OCI-LY1 (cell line): ENCODE data around the gene MAMDC2.

Source experiments
- H2AFZ ChIP-seq: fragments of 200-600 bp; sonication (generic), shearing (Covaris generic); 2 replicates; pipeline ENCODE4 v1.6.0; 2014; ENCODE audit warnings: antibody characterized with exemption, mild to moderate bottlenecking, low read length
- H3F3A ChIP-seq: fragments of 200-600 bp; sonication (generic), shearing (Covaris generic); 2 replicates; pipeline ENCODE4 v1.6.0; 2014; ENCODE audit warnings: mild to moderate bottlenecking, antibody characterized with exemption, low read length, moderate library complexity; ENCODE audit not compliant: insufficient read depth
- H3K27ac ChIP-seq: fragments of 200-600 bp; sonication (generic); 2 replicates; pipeline ENCODE4 v1.5.1; 2014; ENCODE audit warnings: low read length, mixed run types, mild to moderate bottlenecking, low read depth; ENCODE audit not compliant: poor library complexity, severe bottlenecking
- H3K27me3 ChIP-seq: fragments of 200-600 bp; sonication (generic); 2 replicates; pipeline ENCODE4 v1.6.0; 2014; ENCODE audit warnings: antibody characterized with exemption, mild to moderate bottlenecking, low read length, moderate library complexity; ENCODE audit not compliant: insufficient read depth
- H3K36me3 ChIP-seq: fragments of 200-600 bp; sonication (generic); 2 replicates; pipeline ENCODE4 v1.6.1; 2014; ENCODE audit warnings: mild to moderate bottlenecking, antibody characterized with exemption, low read length, moderate library complexity, mixed read lengths; ENCODE audit not compliant: insufficient read depth
- H3K4me1 ChIP-seq: fragments of 200-600 bp; sonication (generic); 2 replicates; pipeline ENCODE4 v1.5.1; 2014; ENCODE audit warnings: mild to moderate bottlenecking, low read length, moderate library complexity; ENCODE audit not compliant: insufficient read depth, severe bottlenecking
- H3K4me2 ChIP-seq: fragments of 200-600 bp; sonication (generic), shearing (Covaris generic); 2 replicates; pipeline ENCODE4 v1.6.1; 2014; ENCODE audit warnings: low read length
- H3K4me3 ChIP-seq: fragments of 200-600 bp; sonication (generic); 2 replicates; pipeline ENCODE4 v1.5.1; 2014; ENCODE audit warnings: low read length, low read depth, mild to moderate bottlenecking, mixed read lengths; ENCODE audit not compliant: poor library complexity, severe bottlenecking
- H3K79me2 ChIP-seq: fragments of 200-600 bp; shearing (Covaris generic); 2 replicates; pipeline ENCODE4 v1.6.1; 2016; ENCODE audit warnings: mixed run types, low read length, mixed read lengths; ENCODE audit not compliant: insufficient read depth
- H3K9ac ChIP-seq: fragments of 200-600 bp; sonication (generic), shearing (Covaris generic); 2 replicates; pipeline ENCODE4 v1.6.1; 2014; ENCODE audit warnings: mild to moderate bottlenecking, low read length, mixed read lengths
- H3K9me2 ChIP-seq: fragments of 200-600 bp; sonication (generic), shearing (Covaris generic); 2 replicates; pipeline ENCODE4 v1.6.1; 2014; ENCODE audit warnings: low read depth, mild to moderate bottlenecking, low read length, mixed read lengths
- H3K9me3 ChIP-seq: fragments of 200-600 bp; shearing (Covaris generic); 2 replicates; pipeline ENCODE4 v1.6.1; 2014; ENCODE audit warnings: low read length, mixed read lengths
- H4K20me1 ChIP-seq: fragments of 200-600 bp; sonication (generic), shearing (Covaris generic); 2 replicates; pipeline ENCODE4 v1.6.0; 2016; ENCODE audit warnings: mild to moderate bottlenecking, low read length; ENCODE audit not compliant: insufficient read depth
- EZH2 ChIP-seq: fragments of 200-600 bp; sonication (generic), shearing (Covaris generic); IDR thresholded peaks from 2 replicates; pipeline ENCODE4 v1.8.0; 2017; ENCODE audit warnings: borderline replicate concordance, mixed run types, mild to moderate bottlenecking, antibody characterized with exemption, low read length, moderate library complexity, mixed read lengths
- TF ChIP-seq, protein P1 (sequence below): fragments of 200-600 bp; sonication (generic), shearing (Covaris generic); IDR thresholded peaks from 2 replicates; pipeline ENCODE4 v1.5.1; 2017; ENCODE audit warnings: mild to moderate bottlenecking, antibody characterized with exemption, low read length, moderate library complexity, mixed read lengths

The MAMDC2 gene

DNA sequence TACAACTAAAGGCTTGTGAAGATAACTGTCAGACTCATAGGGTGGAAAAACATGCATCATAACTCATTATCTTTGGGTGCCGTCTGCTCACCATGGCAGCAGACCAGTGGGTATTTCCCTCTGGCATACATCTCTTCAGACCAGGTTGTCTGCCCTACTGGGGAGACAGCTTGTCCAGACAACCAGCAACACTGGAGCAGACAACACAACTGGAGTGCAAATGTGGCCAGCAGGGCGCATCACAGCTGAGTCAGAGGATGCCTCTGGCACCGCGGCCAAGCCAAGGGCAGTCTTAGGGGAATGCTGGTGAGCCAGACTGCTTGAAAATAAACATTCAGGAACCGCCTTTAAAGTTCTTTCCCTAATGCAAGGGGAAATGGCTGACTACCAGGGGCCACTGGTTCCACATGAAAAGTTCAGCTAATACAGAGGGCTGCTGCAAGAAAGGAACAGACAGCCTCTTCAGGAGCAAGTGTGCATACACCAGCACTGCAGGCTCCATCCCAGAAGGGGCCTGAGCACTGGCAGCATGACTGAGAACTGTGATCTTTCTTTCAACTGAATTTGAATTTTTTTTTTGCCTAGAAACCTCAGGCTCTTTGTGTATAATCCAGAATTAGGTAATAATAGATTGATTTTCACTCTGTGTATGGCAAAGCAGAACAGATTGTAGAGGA is 77.3 kb downstream of the MAMDC2 start:
- no peak overlapping the region for H3K4me2 ChIP-seq
- no peaks in the 10 kb centered on the region for H3K4me1 ChIP-seq
- no peak overlapping the region for H3K27ac ChIP-seq

DNA sequence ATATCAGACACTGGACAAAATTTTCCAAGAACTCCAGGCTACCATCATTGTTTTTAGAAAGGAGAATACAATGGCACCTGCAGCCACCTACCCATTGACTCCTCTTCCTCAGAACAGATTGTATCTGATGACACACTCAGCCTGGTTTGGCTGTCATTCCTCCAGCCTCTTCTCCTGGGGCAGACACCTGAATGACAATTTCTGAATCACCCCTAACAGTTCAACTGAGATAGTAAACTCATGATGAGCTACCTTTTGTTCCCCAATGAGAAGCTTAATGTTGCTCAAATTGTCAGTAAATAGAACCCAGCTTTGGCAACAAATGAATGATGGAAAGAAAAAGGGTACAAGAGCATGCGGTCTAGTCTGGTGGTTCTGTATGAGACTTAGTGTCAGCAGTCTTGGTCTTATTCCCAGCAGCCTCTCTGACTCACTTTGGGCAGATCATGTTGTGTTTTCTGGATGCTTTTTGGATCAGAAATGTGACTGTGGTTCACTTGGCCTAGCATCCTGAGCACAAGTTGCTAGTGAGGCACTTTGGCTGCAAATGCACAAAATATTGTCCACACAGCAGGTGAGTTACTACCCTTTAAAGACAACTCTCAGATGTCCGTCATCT is 78.3 kb downstream of the MAMDC2 start:
- Histone ChIP-seq H3K27ac (no peak overlapping the region), H3F3A (no peaks in the 10 kb centered on the region), H3K4me3 (no peak overlapping the region), H3K9ac (no peak overlapping the region), H3K9me3 (no peaks in the 10 kb centered on the region), H3K4me2 (no peak overlapping the region), H3K79me2 (no peaks in the 10 kb centered on the region), H2AFZ (no peak overlapping the region), H4K20me1 (no peaks in the 10 kb centered on the region), H3K9me2 (no peaks in the 10 kb centered on the region), H3K4me1 (no peaks in the 10 kb centered on the region), H3K36me3 (no peaks in the 10 kb centered on the region), H3K27me3 (no peaks in the 10 kb centered on the region)
- TF ChIP-seq, protein P1, sequence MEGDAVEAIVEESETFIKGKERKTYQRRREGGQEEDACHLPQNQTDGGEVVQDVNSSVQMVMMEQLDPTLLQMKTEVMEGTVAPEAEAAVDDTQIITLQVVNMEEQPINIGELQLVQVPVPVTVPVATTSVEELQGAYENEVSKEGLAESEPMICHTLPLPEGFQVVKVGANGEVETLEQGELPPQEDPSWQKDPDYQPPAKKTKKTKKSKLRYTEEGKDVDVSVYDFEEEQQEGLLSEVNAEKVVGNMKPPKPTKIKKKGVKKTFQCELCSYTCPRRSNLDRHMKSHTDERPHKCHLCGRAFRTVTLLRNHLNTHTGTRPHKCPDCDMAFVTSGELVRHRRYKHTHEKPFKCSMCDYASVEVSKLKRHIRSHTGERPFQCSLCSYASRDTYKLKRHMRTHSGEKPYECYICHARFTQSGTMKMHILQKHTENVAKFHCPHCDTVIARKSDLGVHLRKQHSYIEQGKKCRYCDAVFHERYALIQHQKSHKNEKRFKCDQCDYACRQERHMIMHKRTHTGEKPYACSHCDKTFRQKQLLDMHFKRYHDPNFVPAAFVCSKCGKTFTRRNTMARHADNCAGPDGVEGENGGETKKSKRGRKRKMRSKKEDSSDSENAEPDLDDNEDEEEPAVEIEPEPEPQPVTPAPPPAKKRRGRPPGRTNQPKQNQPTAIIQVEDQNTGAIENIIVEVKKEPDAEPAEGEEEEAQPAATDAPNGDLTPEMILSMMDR, result no peak
- TF ChIP-seq EZH2, result no peak

More for the DNA sequence above, 77.3 kb downstream of the MAMDC2 start:
- Histone ChIP-seq H3K4me3 (no peak overlapping the region), H4K20me1 (no peaks in the 10 kb centered on the region), H3K9ac (no peak overlapping the region), H3K79me2 (no peaks in the 10 kb centered on the region), H3K9me3 (no peaks in the 10 kb centered on the region), H3F3A (no peaks in the 10 kb centered on the region), H3K27me3 (no peaks in the 10 kb centered on the region), H3K9me2 (no peaks in the 10 kb centered on the region), H2AFZ (no peak overlapping the region), H3K36me3 (no peaks in the 10 kb centered on the region)
- TF ChIP-seq, protein P1, result no peak
- TF ChIP-seq EZH2, result no peak

DNA sequence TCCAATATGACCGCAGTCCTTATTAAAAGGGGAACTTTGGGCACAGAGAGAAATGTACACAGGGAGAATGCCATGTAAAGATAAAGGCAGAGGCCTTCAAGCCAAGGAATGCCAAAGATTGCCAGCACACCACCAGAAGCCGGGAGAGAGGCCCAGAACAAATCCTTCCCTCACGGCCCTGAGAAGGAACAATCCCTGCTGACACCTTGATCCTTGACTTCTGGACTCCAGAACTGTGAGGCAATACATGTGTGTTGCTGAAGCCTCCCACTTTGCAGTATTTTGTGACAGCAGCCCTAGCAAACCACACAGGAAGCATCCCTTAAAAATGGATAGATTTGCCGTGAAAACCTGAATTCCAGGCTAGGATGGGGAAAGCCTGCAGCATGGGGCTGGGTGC is 80.0 kb downstream of the MAMDC2 start:
- Histone ChIP-seq H3K4me3 (no peak overlapping the region), H3K4me2 (no peak overlapping the region), H3K79me2 (no peaks in the 10 kb centered on the region), H3K9me3 (no peaks in the 10 kb centered on the region), H3F3A (no peaks in the 10 kb centered on the region), H2AFZ (no peak overlapping the region), H3K4me1 (no peaks in the 10 kb centered on the region), H3K9ac (no peak overlapping the region), H3K27me3 (no peaks in the 10 kb centered on the region), H3K9me2 (no peaks in the 10 kb centered on the region), H3K27ac (no peak overlapping the region), H4K20me1 (no peaks in the 10 kb centered on the region), H3K36me3 (no peaks in the 10 kb centered on the region)
- TF ChIP-seq, protein P1, result no peak
